Astrocyte of the hippocampus (primary cell): ENCODE data around the gene CTSO.
"Not testable (repeated sequence)": the region's sequence is repeated elsewhere in the genome, so short reads cannot be mapped to it uniquely, and the experiment has no call there.

Experiments
- DNase-seq: peaks from one replicate; pipeline ENCODE4 v3.0.0; 2011; ENCODE audit warnings: low read depth, low spot score

CTSO gene

GRCh38 chr4:155908187-155909139 lies 45.2 kb downstream of the CTSO start:
- DNase-seq: no peak

- no peak for DNase-seq
These were observed 46.1 kb downstream of the CTSO start for GRCh38 chr4:155907556-155907955.

GRCh38 chr4:155906554-155907247 lies 47.0 kb downstream of the CTSO start:
- DNase-seq: peak; percentile 97

- no peak for DNase-seq
These were observed 49.3 kb downstream of the CTSO start for GRCh38 chr4:155904331-155904730.

- DNase-seq: peak; percentile 20
These were observed 50.2 kb downstream of the CTSO start, which contains the start of gene TDO2 for GRCh38 chr4:155903453-155903852. TDO2 (plus strand) TSS chr4:155903696; CDS start chr4:155903759, 63 bp downstream.

- DNase-seq: no peak
These were observed 52.7 kb downstream of the CTSO start for GRCh38 chr4:155901013-155901412.

- DNase-seq: peak; percentile 41
These were observed 53.3 kb downstream of the CTSO start for GRCh38 chr4:155900381-155900780.

- DNase-seq: no peak
These were observed 53.8 kb downstream of the CTSO start for GRCh38 chr4:155899891-155900290.

- DNase-seq: not testable (repeated sequence)
These were observed 55.3 kb downstream of the CTSO start for GRCh38 chr4:155898371-155898770.

GRCh38 chr4:155891058-155891457 lies 62.6 kb downstream of the CTSO start:
- DNase-seq: no peak

GRCh38 chr4:155889946-155890345 lies 63.7 kb downstream of the CTSO start:
- no peak for DNase-seq

- DNase-seq: peak; percentile 75
These were observed 64.5 kb downstream of the CTSO start for GRCh38 chr4:155889031-155889793.

GRCh38 chr4:155887847-155888570 lies 65.7 kb downstream of the CTSO start:
- no peak for DNase-seq

- no peak for DNase-seq
These were observed 66.6 kb downstream of the CTSO start for GRCh38 chr4:155887045-155887444.

GRCh38 chr4:155885666-155886065 lies 68.0 kb downstream of the CTSO start:
- peak; percentile 9 for DNase-seq

- DNase-seq: no peak
These were observed 69.8 kb downstream of the CTSO start for GRCh38 chr4:155883895-155884294.

- no peak for DNase-seq
These were observed 72.1 kb downstream of the CTSO start for GRCh38 chr4:155881555-155881954.

GRCh38 chr4:155879767-155880166 lies 73.9 kb downstream of the CTSO start:
- DNase-seq: no peak

GRCh38 chr4:155878611-155879010 lies 75.1 kb downstream of the CTSO start:
- DNase-seq: no peak

GRCh38 chr4:155877971-155878370 lies 75.7 kb downstream of the CTSO start:
- no peak for DNase-seq

- DNase-seq: no peak
These were observed 77.8 kb downstream of the CTSO start for GRCh38 chr4:155875878-155876277.
